Nephron progenitor cell (in vitro differentiated cells): Measurements from ENCODE around the gene RAD51B.

Experiments
- DNase-seq: peaks from one replicate; pipeline ENCODE4 v3.0.0; 2021
- H3K27ac Mint-ChIP-seq: 2 replicates; pipeline ENCODE4 v1.8.0; 2021; ENCODE audit warnings: mild to moderate bottlenecking, moderate library complexity, mixed read lengths
- H3K27me3 Mint-ChIP-seq: 2 replicates; pipeline ENCODE4 v1.8.0; 2021; ENCODE audit warnings: mild to moderate bottlenecking, low read depth, mixed read lengths; ENCODE audit not compliant: poor library complexity
- H3K36me3 Mint-ChIP-seq: 2 replicates; pipeline ENCODE4 v1.8.0; 2021; ENCODE audit warnings: low read depth, mixed read lengths
- H3K4me1 Mint-ChIP-seq: 2 replicates; pipeline ENCODE4 v1.8.0; 2021; ENCODE audit warnings: mixed read lengths
- H3K4me3 Mint-ChIP-seq: 2 replicates; pipeline ENCODE4 v1.8.0; 2021; ENCODE audit warnings: mild to moderate bottlenecking, moderate library complexity, mixed read lengths
- H3K9me3 Mint-ChIP-seq: 2 replicates; pipeline ENCODE4 v1.8.0; 2021; ENCODE audit warnings: mild to moderate bottlenecking, moderate library complexity, mixed read lengths
- TF ChIP-seq, protein P1 (sequence below): fragments of 200-600 bp; sonication (generic); IDR thresholded peaks from 2 replicates; pipeline ENCODE4 v1.5.0; 2021; ENCODE audit warnings: antibody characterized with exemption

RAD51B gene

DNA sequence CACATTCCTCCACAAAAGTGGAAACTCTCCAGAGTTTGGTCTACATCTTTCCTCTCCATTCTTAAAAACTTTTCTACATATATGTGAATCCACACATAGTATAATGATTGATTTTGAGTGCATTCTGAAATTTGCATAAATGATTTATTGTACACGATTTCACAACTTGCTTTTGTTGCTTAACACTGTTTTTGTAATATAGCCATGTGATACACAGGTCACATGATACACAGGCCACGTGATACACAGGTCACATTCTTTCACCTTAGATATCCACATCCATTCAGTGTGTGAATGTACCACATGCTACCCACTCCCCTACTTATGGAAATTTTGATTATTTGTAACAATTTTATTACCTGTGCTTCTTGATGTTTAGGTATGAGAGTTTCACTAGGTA is 654.2 kb downstream of the RAD51B start:
- no peaks in the 10 kb centered on the region for H3K9me3 Mint-ChIP-seq
- H3K4me1 Mint-ChIP-seq: peaks cover 89% of the 10 kb centered on the region
- H3K36me3 Mint-ChIP-seq: no peaks in the 10 kb centered on the region
- H3K4me3 Mint-ChIP-seq: no peak overlapping the region
- H3K27ac Mint-ChIP-seq: no peak overlapping the region
- peaks cover 3% of the 10 kb centered on the region for H3K27me3 Mint-ChIP-seq
- DNase-seq: no peak
- TF ChIP-seq, protein P1, sequence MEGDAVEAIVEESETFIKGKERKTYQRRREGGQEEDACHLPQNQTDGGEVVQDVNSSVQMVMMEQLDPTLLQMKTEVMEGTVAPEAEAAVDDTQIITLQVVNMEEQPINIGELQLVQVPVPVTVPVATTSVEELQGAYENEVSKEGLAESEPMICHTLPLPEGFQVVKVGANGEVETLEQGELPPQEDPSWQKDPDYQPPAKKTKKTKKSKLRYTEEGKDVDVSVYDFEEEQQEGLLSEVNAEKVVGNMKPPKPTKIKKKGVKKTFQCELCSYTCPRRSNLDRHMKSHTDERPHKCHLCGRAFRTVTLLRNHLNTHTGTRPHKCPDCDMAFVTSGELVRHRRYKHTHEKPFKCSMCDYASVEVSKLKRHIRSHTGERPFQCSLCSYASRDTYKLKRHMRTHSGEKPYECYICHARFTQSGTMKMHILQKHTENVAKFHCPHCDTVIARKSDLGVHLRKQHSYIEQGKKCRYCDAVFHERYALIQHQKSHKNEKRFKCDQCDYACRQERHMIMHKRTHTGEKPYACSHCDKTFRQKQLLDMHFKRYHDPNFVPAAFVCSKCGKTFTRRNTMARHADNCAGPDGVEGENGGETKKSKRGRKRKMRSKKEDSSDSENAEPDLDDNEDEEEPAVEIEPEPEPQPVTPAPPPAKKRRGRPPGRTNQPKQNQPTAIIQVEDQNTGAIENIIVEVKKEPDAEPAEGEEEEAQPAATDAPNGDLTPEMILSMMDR: no peak

DNA sequence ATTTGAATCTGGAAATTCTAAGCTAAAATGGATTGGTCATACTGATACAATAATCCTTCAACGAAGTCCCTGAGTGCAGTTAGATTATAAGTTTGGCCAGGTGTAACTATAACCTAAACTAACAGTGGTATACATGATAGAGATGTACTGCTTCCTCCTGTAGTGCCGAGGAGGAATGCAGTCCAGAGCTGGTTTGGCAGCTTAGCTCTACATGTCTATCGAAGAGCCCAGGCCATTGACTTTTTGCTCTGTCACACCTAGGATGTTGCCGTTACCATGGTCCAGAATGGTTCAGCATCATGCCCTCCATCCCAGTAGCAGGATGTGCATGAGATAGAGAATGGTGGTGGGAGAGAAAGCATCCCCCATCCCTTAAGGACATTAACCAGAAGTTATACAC is 655.2 kb downstream of the RAD51B start:
- H3K27me3 Mint-ChIP-seq: peaks cover 3% of the 10 kb centered on the region

GRCh38 chr14:68475802-68476201 is 656.2 kb downstream of the RAD51B start:
- Mint-ChIP-seq H3K4me3 (no peak overlapping the region), H3K27me3 (peaks cover 3% of the 10 kb centered on the region), H3K9me3 (no peaks in the 10 kb centered on the region), H3K27ac (peak overlapping the region; percentile 64), H3K4me1 (peaks cover 89% of the 10 kb centered on the region), H3K36me3 (no peaks in the 10 kb centered on the region)
- DNase-seq: no peak
- TF ChIP-seq, protein P1: no peak

More for the DNA sequence above, 655.2 kb downstream of the RAD51B start:
- Mint-ChIP-seq H3K4me3 (no peak overlapping the region), H3K9me3 (no peaks in the 10 kb centered on the region), H3K36me3 (no peaks in the 10 kb centered on the region), H3K4me1 (peaks cover 89% of the 10 kb centered on the region), H3K27ac (no peak overlapping the region)
- no peak for DNase-seq
- TF ChIP-seq, protein P1: no peak

DNA sequence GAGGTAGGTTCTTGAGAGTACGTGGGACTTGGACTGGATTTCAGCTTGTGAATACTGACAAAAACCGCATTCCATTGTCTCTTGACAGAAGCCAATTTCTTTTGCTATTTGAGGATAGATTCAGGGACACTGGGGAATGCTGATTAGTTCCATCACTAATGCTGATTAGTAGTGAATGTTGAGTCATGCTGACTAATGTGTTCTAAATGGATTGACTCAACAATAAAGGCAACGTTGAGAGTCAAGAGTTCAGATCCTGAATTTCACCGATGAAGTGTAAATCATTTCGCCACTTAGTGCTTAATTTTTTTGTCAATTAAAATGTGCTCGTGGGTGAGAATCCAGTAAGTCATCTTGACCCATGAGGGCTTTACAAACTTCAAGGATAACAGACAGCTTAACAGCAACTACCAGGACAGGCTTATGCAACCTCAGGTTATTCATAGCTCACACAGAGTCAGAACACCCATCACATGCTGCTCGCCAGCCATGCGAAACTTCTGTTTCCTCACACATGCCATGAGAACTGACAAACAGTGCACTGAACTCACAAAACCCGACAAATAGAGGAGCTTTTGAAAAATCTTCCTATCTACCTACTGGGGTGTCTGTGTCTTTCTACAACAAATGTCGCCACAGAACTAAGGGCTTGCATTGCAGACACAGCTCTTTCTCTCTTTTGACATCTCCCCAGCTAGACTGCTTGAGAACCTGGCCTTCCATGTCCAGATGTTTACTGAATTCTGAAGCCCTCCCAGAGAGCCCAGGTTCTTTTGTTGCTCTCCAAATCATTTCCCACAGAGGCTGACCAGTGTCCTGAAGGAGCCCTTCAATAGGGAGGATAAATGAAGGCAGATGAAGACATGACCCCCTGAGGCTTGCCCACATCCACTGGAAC is 656.9 kb downstream of the RAD51B start:
- peaks cover 6% of the 10 kb centered on the region for H3K27me3 Mint-ChIP-seq
- TF ChIP-seq, protein P1: no peak
- peak overlapping the region; percentile 64 for H3K27ac Mint-ChIP-seq
- no peak overlapping the region for H3K4me3 Mint-ChIP-seq
- DNase-seq: no peak
- H3K4me1 Mint-ChIP-seq: peaks cover 88% of the 10 kb centered on the region
- H3K9me3 Mint-ChIP-seq: no peaks in the 10 kb centered on the region
- H3K36me3 Mint-ChIP-seq: peaks cover 6% of the 10 kb centered on the region

- no peak for DNase-seq
- H3K4me3 Mint-ChIP-seq: no peak overlapping the region
- peaks cover 6% of the 10 kb centered on the region for H3K36me3 Mint-ChIP-seq
- H3K4me1 Mint-ChIP-seq: peaks cover 82% of the 10 kb centered on the region
- H3K27me3 Mint-ChIP-seq: peaks cover 6% of the 10 kb centered on the region
- H3K27ac Mint-ChIP-seq: peak overlapping the region; percentile 31
- TF ChIP-seq, protein P1: no peak
- H3K9me3 Mint-ChIP-seq: no peaks in the 10 kb centered on the region
Measured at GRCh38 chr14:68477110-68477455, 657.5 kb downstream of the RAD51B start.
